Peyer's patch (tissue), 4 donors: ENCODE data around the gene MBIP. TPM values are rescaled to one million over a fixed set of nuclear protein-coding genes. Genes with fewer than 3 reads are reported as not detected.
"Not testable (repeated sequence)": the region's sequence is repeated elsewhere in the genome, so short reads cannot be mapped to it uniquely, and the experiment has no call there.

Source experiments
- DNase-seq, 3 donors: peaks; one replicate each; pipeline ENCODE4 v3.0.0-alpha.2; 2017 to 2019
- H3K27ac ChIP-seq, 4 donors: fragments of 200-600 bp; sonication (generic); one replicate each; pipeline ENCODE4 v1.5.1; 2016 to 2019
- H3K27me3 ChIP-seq, 2 donors: fragments of 200-600 bp; sonication (generic); one replicate each; pipeline ENCODE4 v1.5.1; 2019
- H3K36me3 ChIP-seq, 3 donors: fragments of 200-600 bp; sonication (generic); one replicate each; pipeline ENCODE4 v1.5.1; 2016 to 2019
- H3K4me1 ChIP-seq, 4 donors: fragments of 200-600 bp; sonication (generic); one replicate each; pipeline ENCODE4 v1.5.1; 2016 to 2019
- H3K4me3 ChIP-seq, 4 donors: fragments of 200-600 bp; sonication (generic); 1 replicate in 3 of 4; 2 replicates in 1 of 4; pipeline ENCODE4 v1.5.1; 2016 to 2019; ENCODE audit warnings: mild to moderate bottlenecking in 1 of 4
- H3K9me3 ChIP-seq, 4 donors: fragments of 200-600 bp; sonication (generic); one replicate each; pipeline ENCODE4 v1.5.1; 2016 to 2019; ENCODE audit warnings: mild to moderate bottlenecking in 1 of 4
- CTCF ChIP-seq, 6 experiments: fragments of 450-650 bp in 4 of 6; fragments of 200-600 bp in 2 of 6; sonication (generic) in 1 of 6; IDR thresholded peaks; one replicate each; pipeline ENCODE4 v1.5.1; 2017 to 2019; ENCODE audit warnings: antibody characterized with exemption in 6 of 6, mild to moderate bottlenecking in 3 of 6, moderate library complexity in 1 of 6
- POLR2A ChIP-seq, 2 donors: fragments of 450-650 bp; IDR thresholded peaks; one replicate each; pipeline ENCODE4 v1.5.1; 2017; ENCODE audit warnings: antibody characterized with exemption in 2 of 2, mild to moderate bottlenecking in 2 of 2, moderate library complexity in 2 of 2
- total RNA-seq, 4 donors: library from RNA; depleted of rRNA; stranded (reverse); fragments of >200 nt; gene quantifications; one replicate each; pipeline ENCODE4 v1.1.0, GENCODE V29; 2016

The MBIP gene
- total RNA-seq, 4 donors from 2014 or later = 11.9 to 34.7 (median 17.7) TPM

DNA sequence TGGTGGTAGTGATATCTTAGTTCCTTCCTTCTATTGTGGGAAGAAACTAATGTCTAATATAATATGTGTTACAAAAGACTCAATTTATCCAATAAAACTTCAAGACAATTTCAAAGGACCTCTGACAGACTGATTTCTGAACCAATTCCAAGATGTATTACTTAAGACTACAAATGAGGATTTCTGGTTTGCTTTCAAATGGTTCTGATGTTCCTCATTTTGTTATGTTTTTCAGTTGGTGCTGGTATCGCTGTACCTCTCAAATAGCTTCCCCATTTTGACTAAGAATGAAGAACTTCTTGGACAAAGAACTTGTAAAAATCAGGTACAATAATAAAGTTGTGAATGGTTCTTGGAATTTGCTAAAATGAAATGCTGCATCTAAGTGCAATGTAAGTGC is 19.4 kb upstream of the MBIP start:
- Histone ChIP-seq H3K9me3 (no peaks in the 10 kb centered on the region), H3K36me3 (no peaks in the 10 kb centered on the region), H3K27me3 (no peaks in the 10 kb centered on the region), H3K27ac (no peak overlapping the region), H3K4me3 (no peak overlapping the region), H3K4me1 (no peaks in the 10 kb centered on the region)
- no peak for TF ChIP-seq POLR2A (IDR thresholded peaks at IDR 0.05)
- TF ChIP-seq CTCF (IDR thresholded peaks at IDR 0.05) = no peak
- DNase-seq = no peak

- Histone ChIP-seq H3K36me3 (no peaks in the 10 kb centered on the region), H3K27me3 (no peaks in the 10 kb centered on the region), H3K4me1 (no peaks in the 10 kb centered on the region), H3K9me3 (no peaks in the 10 kb centered on the region), H3K27ac (no peak overlapping the region), H3K4me3 (no peak overlapping the region)
- DNase-seq = no peak
- no peak for TF ChIP-seq POLR2A (IDR thresholded peaks at IDR 0.05)
- TF ChIP-seq CTCF (IDR thresholded peaks at IDR 0.05) = no peak
These were observed 12.7 kb upstream of the MBIP start for GRCh38 chr14:36333119-36333518.

DNA sequence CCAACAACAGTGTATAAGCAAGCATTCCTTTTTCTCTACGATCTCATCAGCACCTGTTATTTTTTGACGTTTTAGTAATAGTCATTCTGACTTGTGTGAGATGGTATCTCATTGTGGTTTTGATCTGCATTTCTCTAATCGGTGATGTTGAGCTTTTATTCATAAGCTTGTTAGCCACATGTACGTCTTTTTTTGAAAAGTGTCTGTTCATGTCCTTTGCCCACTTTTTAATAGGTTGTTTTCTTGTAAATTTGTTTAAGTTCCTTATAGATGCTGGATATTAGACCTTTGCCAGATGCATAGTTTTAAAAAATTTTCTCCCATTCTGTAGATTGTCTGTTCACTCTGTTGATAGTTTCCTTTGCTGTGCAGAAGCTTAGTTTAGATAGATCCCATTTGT is 7.1 kb upstream of the MBIP start:
- not testable (repeated sequence) for H3K36me3 ChIP-seq, H3K9me3 ChIP-seq, DNase-seq, H3K4me1 ChIP-seq, H3K27ac ChIP-seq, H3K4me3 ChIP-seq, H3K27me3 ChIP-seq

- Histone ChIP-seq H3K4me1 (no peaks in the 10 kb centered on the region), H3K9me3 (no peaks in the 10 kb centered on the region), H3K4me3 (no peak overlapping the region), H3K36me3 (no peaks in the 10 kb centered on the region), H3K27me3 (no peaks in the 10 kb centered on the region), H3K27ac (no peak overlapping the region)
- TF ChIP-seq POLR2A (IDR thresholded peaks at IDR 0.05) (no peak), CTCF (IDR thresholded peaks at IDR 0.05) (no peak)
- DNase-seq = no peak
These were observed 5.4 kb upstream of the MBIP start for GRCh38 chr14:36325853-36326252.

DNA sequence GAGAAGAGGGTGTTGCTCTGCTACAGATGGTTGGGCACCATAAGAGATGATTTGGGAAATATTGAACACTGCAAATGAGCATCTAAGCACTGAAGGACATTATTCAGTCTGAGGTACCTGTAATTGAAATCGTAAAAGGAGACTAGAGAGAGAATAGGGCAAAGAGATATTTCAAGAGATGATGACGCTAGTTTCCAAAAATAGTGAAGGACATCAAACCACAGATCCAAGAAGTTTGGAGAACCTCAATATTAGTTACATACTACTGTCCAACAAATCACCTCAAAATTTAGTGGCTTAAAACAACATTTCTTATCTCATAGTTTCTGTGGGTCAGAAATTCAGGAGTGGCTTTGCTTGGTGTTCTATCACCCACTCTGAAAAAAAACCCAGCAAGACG is 4.5 kb upstream of the MBIP start:
- H3K4me1 ChIP-seq = no peaks in the 10 kb centered on the region
- no peaks in the 10 kb centered on the region for H3K27me3 ChIP-seq
- no peaks in the 10 kb centered on the region for H3K36me3 ChIP-seq
- no peaks in the 10 kb centered on the region for H3K9me3 ChIP-seq
- TF ChIP-seq CTCF (IDR thresholded peaks at IDR 0.05) = no peak
- no peak for TF ChIP-seq POLR2A (IDR thresholded peaks at IDR 0.05)
- no peak overlapping the region for H3K4me3 ChIP-seq
- DNase-seq = no peak
- H3K27ac ChIP-seq = no peak overlapping the region

GRCh38 chr14:36320897-36321381 is 502 bp upstream of the MBIP start:
- TF ChIP-seq CTCF (IDR thresholded peaks at IDR 0.05) = no peak
- no peak for TF ChIP-seq POLR2A (IDR thresholded peaks at IDR 0.05)
- no peaks in the 10 kb centered on the region for H3K36me3 ChIP-seq
- H3K27me3 ChIP-seq = no peaks in the 10 kb centered on the region
- no peak for DNase-seq
- H3K27ac ChIP-seq = peak overlapping the region; percentile 73 to 87 (median 80)
- H3K4me1 ChIP-seq = peaks cover 0 to 7% (median 0%) of the 10 kb centered on the region in 4 donors
- peak overlapping the region; percentile 65 to 96 (median 78) for H3K4me3 ChIP-seq
- no peaks in the 10 kb centered on the region for H3K9me3 ChIP-seq
